NCI-H1105 treated with DMSO at 0.1 percent for 48 hours (cell line): ENCODE data around the gene MAP4K1.
"Not testable (repeated sequence)": the region's sequence is repeated elsewhere in the genome, so short reads cannot be mapped to it uniquely, and the experiment has no call there.

ENCODE experiments used
- DNase-seq: peaks from one replicate; lab custom pipeline; 2025; lab: John Stamatoyannopoulos, UW

Gene MAP4K1

DNA sequence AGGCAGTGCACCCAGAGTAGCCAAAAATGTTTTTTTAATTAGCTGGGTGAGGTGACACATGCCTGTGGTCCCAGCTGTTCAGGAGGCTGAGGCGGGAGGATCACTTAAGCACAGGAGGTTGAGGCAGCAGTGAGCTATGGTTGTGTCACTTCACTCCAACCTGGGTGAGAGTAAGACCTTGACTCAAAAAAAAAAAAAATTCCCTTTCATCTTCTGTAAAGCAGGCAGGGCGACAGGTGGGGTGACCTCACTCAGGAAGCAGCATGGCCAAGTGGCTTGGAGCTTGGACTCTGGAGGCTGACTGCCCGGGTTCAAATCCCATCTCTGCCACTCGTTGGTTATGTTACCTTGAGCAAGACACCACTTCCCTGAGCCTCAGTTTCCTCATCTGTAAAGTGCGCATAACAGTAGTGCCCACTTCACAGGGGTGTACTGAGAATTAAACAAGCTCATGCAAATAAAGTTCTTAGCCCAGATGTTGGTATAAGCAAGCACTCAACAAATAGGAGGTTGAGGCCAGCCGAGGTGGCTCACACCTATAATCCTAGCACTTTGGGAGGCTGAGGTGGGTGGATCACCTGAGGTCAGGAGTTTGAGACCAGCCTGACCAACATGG, 48.3 kb downstream of the MAP4K1 start:
- DNase-seq, result no peak

DNA sequence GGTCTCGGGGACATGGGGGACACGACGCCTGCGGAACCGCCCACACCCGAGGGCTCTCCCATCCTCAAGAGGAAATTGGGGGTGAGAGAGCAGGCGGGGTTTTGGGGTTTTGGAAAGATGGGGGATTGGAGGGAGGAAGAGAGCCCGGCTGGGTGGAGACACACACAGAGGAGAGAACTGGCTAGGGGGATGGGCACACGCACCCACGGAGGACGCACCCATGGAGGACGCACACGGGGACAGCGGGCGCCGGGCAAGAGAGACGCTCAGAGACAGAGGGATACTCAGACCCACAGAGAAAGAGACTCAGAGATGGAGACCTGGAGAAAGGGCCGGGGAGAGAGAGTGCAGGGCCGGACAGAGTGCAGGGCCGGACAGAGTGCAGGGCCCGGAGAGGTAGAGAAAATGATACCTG, 52.1 kb downstream of the MAP4K1 start:
- no peak for DNase-seq

GRCh38 chr19:38564981-38565690, 52.6 kb downstream of the MAP4K1 start:
- DNase-seq, result peak; percentile 3

DNA sequence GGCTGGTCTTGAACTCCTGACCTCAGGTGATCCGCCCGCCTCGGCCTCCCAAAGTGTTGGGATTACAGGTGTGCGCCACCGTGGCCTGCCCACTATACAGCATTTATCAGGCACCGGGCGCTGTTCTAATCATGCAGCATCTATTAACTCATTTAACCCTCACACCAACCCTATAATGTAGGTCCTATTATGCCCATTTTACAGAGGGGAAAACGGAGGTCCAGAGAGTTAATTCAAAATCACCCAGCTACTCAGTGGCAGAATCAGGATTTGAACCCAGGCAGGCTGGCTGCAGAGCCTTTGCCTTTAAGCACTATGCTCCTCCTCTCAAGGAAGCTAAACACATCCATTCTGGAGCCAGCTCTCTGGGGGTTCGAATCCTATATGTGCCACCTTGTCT, 54.3 kb downstream of the MAP4K1 start:
- no peak for DNase-seq

GRCh38 chr19:38562096-38562495, 55.7 kb downstream of the MAP4K1 start:
- DNase-seq, result no peak

GRCh38 chr19:38561658-38562057, 56.1 kb downstream of the MAP4K1 start:
- no peak for DNase-seq

DNA sequence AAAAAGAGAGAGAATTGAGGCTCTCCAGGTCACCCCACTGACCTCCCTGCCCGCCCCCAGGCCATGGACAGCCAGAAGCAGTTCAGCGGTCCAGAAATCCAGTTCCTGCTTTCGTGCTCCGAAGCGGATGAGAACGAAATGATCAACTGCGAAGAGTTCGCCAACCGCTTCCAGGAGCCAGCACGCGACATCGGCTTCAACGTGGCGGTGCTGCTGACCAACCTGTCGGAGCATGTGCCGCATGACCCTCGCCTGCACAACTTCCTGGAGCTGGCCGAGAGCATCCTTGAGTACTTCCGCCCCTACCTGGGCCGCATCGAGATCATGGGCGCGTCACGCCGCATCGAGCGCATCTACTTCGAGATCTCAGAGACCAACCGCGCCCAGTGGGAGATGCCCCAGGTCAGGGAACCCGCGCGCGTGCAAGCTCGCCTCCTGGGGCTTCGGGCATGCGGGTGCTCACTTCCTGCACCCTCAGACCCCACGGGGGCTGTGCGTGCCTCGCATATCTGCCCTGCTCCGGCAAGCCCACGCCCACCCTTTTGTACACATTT, 56.6 kb downstream of the MAP4K1 start:
- DNase-seq, result no peak

- DNase-seq, result no peak
Measured at GRCh38 chr19:38559428-38560401, 58.0 kb downstream of the MAP4K1 start.

DNA sequence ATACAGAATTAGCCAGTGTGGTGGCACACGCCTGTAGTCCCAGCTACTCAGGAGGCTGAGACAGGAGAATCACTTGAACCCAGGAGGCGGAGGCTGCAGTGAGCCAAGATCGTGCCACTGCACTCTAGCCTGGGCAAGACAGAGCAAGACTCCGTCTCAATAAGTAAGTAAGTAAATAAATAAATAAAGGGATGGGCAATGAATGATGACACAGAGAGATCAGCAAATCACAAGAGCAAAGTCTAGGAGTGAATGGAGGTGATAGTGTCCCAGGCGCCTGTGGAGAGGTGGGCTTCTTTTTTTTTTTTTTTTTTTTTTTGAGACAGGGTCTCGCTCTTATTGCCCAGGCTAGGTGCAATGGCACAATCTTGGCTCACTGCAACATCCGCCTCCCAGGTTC, 58.8 kb downstream of the MAP4K1 start:
- not testable (repeated sequence) for DNase-seq

GRCh38 chr19:38557205-38557799, 60.5 kb downstream of the MAP4K1 start:
- no peak for DNase-seq

GRCh38 chr19:38556521-38557174, 61.1 kb downstream of the MAP4K1 start:
- DNase-seq, result no peak

- DNase-seq, result no peak
Measured at GRCh38 chr19:38555200-38555599, 62.6 kb downstream of the MAP4K1 start.

GRCh38 chr19:38554676-38555141, 63.0 kb downstream of the MAP4K1 start:
- DNase-seq, result no peak

DNA sequence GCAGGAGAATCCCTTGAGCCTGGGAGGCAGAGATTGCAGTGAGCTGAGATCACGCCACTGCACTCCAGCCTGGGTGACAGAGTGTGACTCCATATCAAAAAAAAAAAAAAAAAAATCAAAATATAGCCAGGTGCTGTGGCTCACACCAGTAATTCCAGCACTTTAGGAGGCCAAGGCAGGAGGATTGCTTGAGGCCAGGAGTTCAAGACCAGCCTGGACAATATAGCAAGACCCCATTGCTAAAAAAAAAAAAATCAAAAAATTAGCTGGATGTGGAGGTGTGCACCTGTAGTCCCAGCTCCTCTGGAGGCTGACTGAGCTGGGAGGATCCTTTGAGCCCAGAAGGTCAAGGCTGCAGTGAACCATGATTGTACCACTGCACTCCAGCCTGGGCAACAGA, 64.5 kb downstream of the MAP4K1 start:
- DNase-seq, result not testable (repeated sequence)

GRCh38 chr19:38551450-38551813, 66.3 kb downstream of the MAP4K1 start:
- no peak for DNase-seq

GRCh38 chr19:38550376-38550775, 67.4 kb downstream of the MAP4K1 start:
- no peak for DNase-seq

DNA sequence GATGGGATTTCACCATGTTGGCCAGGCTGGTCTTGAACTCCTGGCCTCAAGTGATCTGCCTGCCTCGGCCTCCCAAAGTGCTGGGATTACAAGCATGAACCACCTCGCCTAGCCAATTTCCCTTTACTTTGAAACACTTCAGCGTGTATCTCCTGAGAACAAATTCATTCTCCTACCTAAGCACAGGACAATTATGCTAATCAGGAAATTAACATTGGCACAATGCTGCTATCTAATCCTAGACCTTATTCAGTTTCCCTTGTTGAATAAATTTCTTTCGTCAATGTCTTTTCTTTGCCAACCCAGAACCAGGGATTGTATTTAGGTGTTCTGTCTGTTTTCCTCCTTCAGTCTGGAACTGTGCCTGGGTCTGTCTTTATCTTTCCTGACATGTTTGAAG, 67.8 kb downstream of the MAP4K1 start:
- DNase-seq, result no peak

DNA sequence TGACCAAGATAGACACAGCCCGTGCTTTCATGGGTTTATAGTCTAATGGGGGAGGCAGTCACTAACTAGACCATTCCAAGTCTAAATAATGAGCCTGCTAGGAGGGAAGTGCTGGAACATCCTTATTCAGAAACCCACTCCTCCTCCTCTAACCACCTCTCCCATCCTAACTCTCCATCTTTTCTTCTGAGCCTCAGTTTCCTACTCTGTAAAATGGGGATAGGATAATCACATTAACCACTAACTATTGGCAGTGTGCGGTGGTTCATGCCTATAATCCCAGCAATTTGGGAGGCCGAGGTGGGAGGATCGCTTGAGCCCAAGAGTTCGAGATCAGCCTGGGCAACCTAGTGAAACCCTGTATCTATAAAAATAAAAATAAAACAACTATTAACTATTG, 68.7 kb downstream of the MAP4K1 start:
- no peak for DNase-seq

GRCh38 chr19:38547421-38547820, 70.3 kb downstream of the MAP4K1 start:
- DNase-seq, result no peak

DNA sequence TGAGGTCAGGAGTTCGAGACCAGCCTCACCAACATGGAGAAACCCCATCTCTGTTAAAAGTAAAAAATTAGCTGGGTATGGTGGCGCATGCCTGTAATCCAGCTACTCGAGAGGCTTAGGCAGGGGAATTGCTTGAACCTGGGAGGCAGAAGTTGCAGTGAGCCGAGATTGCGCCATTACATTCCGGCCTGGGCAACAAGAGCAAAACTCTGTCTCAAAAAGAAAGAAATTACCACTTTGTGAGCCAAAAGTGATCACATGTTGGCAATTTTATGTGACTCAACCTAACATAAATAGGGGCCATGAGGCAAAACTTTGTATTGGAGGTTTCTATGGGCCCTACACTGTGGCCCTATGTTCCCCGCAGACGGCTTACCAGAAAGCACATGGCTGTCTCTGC, 72.2 kb downstream of the MAP4K1 start:
- no peak for DNase-seq

GRCh38 chr19:38544569-38545315, 73.0 kb downstream of the MAP4K1 start:
- no peak for DNase-seq
